NCI-H1105 treated with DMSO at 0.1 percent for 48 hours (cell line): ENCODE results near the gene ARPP21.
"Not testable (repeated sequence)": the region's sequence is repeated elsewhere in the genome, so short reads cannot be mapped to it uniquely, and the experiment has no call there.

ENCODE experiments used
- DNase-seq: peaks from one replicate; lab custom pipeline; 2025; lab: John Stamatoyannopoulos, UW

ARPP21 gene

GRCh38 chr3:35781558-35781957 lies 142.2 kb downstream of the ARPP21 start:
- DNase-seq: no peak

- DNase-seq: no peak
These were observed 143.0 kb downstream of the ARPP21 start for GRCh38 chr3:35782355-35782754.

- no peak for DNase-seq
These were observed 144.8 kb downstream of the ARPP21 start for GRCh38 chr3:35784169-35784568.

- no peak for DNase-seq
These were observed 146.0 kb downstream of the ARPP21 start for GRCh38 chr3:35785234-35785888.

GRCh38 chr3:35787936-35788335 lies 148.6 kb downstream of the ARPP21 start:
- no peak for DNase-seq

- no peak for DNase-seq
These were observed 149.9 kb downstream of the ARPP21 start for GRCh38 chr3:35789042-35789831.

- DNase-seq: no peak
These were observed 151.4 kb downstream of the ARPP21 start for GRCh38 chr3:35790764-35791163.

GRCh38 chr3:35793667-35794066 lies 154.3 kb downstream of the ARPP21 start:
- DNase-seq: no peak

- no peak for DNase-seq
These were observed 161.7 kb downstream of the ARPP21 start for GRCh38 chr3:35800960-35801459.

GRCh38 chr3:35814531-35814930 lies 175.2 kb downstream of the ARPP21 start:
- no peak for DNase-seq

GRCh38 chr3:35815796-35816195 lies 176.5 kb downstream of the ARPP21 start:
- not testable (repeated sequence) for DNase-seq

GRCh38 chr3:35817216-35817615 lies 177.9 kb downstream of the ARPP21 start:
- DNase-seq: no peak

GRCh38 chr3:35832140-35832571 lies 192.8 kb downstream of the ARPP21 start:
- DNase-seq: no peak
